ENCODE results near the gene SPON2.

SPON2 gene

DNA sequence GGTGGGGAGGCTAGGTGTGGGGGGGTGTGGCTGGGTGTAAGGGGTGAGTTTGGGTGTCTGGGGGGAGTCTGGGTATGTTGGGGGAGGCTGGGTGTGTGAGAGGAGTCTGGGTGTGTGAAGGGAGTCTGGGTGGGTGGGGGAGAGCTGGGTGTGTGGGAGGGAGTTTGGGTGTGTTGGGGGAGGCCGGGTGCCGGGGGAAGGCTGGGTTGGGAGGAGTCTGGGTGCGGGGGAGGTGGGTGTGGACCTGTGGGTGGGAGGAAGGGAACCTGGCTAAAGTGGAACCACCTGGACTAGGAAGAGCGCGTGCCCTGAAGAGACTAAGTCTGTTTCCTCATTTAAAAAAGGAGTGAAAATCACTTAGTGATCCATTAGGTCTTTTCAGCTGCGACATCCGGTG lies 18.3 kb downstream of the SPON2 start:
- in situ Hi-C loops (cut with HindIII; ENCODE audit: low sequenced_read_pairs) = loop anchor here (5.0 kb wide), 1 partner anchor 48 kb away; no protein-coding TSS in a partner anchor
- H3K4me3 ChIP-seq (ENCODE audit: low read depth, low read length) = no peak overlapping the region
- no peak for DNase-seq (ENCODE audit: low read depth)
- TF ChIP-seq, protein P1, sequence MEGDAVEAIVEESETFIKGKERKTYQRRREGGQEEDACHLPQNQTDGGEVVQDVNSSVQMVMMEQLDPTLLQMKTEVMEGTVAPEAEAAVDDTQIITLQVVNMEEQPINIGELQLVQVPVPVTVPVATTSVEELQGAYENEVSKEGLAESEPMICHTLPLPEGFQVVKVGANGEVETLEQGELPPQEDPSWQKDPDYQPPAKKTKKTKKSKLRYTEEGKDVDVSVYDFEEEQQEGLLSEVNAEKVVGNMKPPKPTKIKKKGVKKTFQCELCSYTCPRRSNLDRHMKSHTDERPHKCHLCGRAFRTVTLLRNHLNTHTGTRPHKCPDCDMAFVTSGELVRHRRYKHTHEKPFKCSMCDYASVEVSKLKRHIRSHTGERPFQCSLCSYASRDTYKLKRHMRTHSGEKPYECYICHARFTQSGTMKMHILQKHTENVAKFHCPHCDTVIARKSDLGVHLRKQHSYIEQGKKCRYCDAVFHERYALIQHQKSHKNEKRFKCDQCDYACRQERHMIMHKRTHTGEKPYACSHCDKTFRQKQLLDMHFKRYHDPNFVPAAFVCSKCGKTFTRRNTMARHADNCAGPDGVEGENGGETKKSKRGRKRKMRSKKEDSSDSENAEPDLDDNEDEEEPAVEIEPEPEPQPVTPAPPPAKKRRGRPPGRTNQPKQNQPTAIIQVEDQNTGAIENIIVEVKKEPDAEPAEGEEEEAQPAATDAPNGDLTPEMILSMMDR (IDR thresholded peaks at IDR 0.05; ENCODE audit: low read depth, low read length, missing control alignments) = no peak

DNA sequence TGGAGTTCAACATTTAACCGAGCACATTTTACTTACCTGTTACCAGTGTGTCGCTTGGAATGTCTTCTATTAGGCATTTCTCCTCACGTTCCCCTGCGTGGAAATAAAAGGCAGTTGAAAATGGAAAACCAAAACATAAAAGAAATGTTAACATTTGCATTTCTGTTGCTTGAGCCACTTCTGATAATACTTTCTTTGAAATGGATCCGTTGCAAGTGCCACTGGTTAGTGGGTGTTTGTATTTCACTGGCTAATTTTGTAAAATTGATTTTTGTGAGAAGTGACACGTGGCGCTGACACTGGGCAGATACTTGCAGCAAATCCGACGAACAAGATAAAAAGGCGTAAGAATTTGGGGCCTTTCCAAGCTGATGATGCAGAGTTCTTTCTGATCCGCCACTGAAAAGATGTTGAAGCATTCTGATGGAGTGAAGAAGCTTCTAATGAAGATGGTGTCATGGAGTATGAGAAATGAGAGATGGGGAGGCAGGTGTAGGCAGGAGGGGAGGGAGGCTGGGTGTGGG lies 18.8 kb downstream of the SPON2 start:
- DNase-seq (ENCODE audit: low read depth) = no peak
- TF ChIP-seq, protein P1 (IDR thresholded peaks at IDR 0.05; ENCODE audit: low read depth, low read length, missing control alignments) = no peak
- H3K4me3 ChIP-seq (ENCODE audit: low read depth, low read length) = no peak overlapping the region
- in situ Hi-C loops (cut with HindIII; ENCODE audit: low sequenced_read_pairs) = loop anchor here (5.0 kb wide), 1 partner anchor 49 kb away; no protein-coding TSS in a partner anchor

DNA sequence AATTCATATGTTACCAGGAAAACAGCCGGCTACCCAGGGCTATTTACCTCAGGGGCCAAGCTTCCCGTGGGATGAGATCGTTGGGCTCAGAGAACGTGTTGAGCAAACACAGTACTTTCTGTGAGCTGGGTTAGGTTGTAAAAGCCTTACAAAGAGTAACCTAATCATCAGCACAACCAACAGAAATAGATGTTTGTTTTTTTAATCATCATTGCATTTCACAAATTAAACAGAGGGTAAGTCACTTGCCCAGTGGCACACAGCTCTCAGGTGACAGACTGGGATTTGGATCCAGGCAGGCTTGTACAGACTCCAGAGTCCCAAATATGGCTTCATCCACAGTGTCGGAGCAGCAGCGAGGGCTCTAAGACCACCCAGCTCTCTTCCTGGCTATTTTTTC lies 20.1 kb downstream of the SPON2 start:
- no peak overlapping the region for H3K4me3 ChIP-seq (ENCODE audit: low read depth, low read length)
- in situ Hi-C loops (cut with HindIII; ENCODE audit: low sequenced_read_pairs) = loop anchor here (5.0 kb wide), 1 partner anchor 50 kb away; no protein-coding TSS in a partner anchor
- no peak for DNase-seq (ENCODE audit: low read depth)
- TF ChIP-seq, protein P1 (IDR thresholded peaks at IDR 0.05; ENCODE audit: low read depth, low read length, missing control alignments) = no peak

DNA sequence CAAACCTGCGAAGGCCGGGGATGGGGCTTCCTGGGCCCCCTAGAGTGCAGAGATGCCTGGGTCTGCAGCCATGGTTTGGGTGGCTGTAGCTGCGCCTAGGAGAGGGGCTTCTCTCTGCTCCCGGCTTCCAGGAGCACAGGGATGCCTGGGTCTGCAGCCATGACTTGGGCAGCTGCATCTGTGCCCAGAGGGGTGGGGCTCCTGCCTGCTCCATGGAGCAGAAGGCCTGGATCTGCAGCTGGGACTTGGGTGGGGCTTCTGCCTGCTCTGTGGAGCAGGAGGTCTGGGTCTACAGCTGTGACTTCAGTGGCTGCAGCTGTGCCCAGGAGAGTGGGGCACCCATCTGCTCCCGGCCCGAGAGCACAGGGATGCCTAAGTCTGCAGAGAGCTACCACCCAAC lies 20.8 kb downstream of the SPON2 start:
- H3K4me3 ChIP-seq (ENCODE audit: low read depth, low read length) = no peak overlapping the region
- no peak for DNase-seq (ENCODE audit: low read depth)
- TF ChIP-seq, protein P1 (IDR thresholded peaks at IDR 0.05; ENCODE audit: low read depth, low read length, missing control alignments) = no peak
- in situ Hi-C loops (cut with HindIII; ENCODE audit: low sequenced_read_pairs) = loop anchor here (5.0 kb wide), 1 partner anchor 51 kb away; no protein-coding TSS in a partner anchor

DNA sequence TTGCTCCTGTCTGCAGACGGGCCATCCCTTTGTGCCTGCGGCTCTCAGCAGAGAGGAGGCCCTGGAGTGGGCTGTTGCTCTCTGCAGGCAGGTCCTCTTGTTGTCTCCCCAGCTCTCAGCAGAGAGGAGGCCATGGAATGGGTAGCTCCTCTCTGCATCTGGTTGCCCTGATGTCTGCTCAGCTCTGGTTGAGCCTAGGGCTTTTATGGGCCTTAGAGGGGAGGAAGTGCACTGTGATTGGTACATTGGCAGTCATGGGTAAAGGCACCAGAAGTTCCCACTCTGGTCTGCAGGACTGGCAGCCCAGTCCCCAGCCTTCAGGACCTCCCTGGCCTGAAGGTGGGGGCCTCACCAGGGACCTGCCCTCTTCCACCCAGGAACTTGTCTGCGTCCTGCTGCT lies 21.5 kb downstream of the SPON2 start:
- TF ChIP-seq, protein P1 (IDR thresholded peaks at IDR 0.05; ENCODE audit: low read depth, low read length, missing control alignments) = no peak
- in situ Hi-C loops (cut with HindIII; ENCODE audit: low sequenced_read_pairs) = loop anchor here (5.0 kb wide), 1 partner anchor 51 kb away; no protein-coding TSS in a partner anchor
- no peak overlapping the region for H3K4me3 ChIP-seq (ENCODE audit: low read depth, low read length)
- no peak for DNase-seq (ENCODE audit: low read depth)

DNA sequence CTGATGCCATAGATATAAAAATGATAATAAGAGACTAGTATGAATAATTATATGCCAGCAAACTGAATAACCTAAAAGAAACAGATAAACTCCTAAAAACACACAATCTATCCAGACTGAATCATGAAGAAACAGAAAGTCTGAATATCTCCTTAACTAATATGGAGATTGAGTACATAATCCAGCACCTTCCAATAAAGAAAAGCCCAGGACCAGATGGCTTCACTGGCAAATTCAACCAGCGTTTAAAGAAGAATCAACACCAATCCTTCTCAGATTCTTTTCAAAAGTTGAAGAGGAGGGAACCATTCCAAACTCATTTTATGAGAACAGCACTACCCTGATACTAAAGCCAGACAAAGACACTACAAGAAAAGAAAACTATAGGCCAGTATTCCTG lies 32.5 kb downstream of the SPON2 start:
- in situ Hi-C loops (cut with HindIII; ENCODE audit: low sequenced_read_pairs) = no loop called here
- DNase-seq (ENCODE audit: low read depth) = no peak
- TF ChIP-seq, protein P1 (IDR thresholded peaks at IDR 0.05; ENCODE audit: low read depth, low read length, missing control alignments) = no peak
- H3K4me3 ChIP-seq (ENCODE audit: low read depth, low read length) = no peak overlapping the region
